SK-N-SH (cell line): Measurements from ENCODE around the gene KIF1A. TPM values are rescaled to one million over a fixed set of nuclear protein-coding genes. Genes with fewer than 3 reads are reported as not detected.

Source experiments
- CTCF ChIA-PET: fragments of 300-600, 350-600 bp; formaldehyde crosslinking; extraction: SDS; loops from one replicate; lab custom pipeline; 2021; lab: Yijun Ruan, JAX
- POLR2A ChIA-PET: fragments of 350-600 bp; sonication (Branson Sonifier 250); formaldehyde crosslinking; extraction: SDS; loops from one replicate; lab custom pipeline; 2020; ENCODE audit warnings: antibody characterized with exemption, inconsistent platforms; lab: Yijun Ruan, JAX
- DNase-seq: peaks from one replicate; pipeline ENCODE4 v3.0.0; 2012
- H2AFZ ChIP-seq: fragments of 200-600 bp; sonication (generic); 2 replicates; pipeline ENCODE4 v1.8.1; 2016; ENCODE audit warnings: antibody characterized with exemption, mild to moderate bottlenecking, low read depth
- H3F3A ChIP-seq: fragments of 200-600 bp; sonication (generic); replicated peaks from 2 replicates; pipeline ENCODE3; 2016; ENCODE audit warnings: antibody characterized with exemption, mild to moderate bottlenecking; ENCODE audit not compliant: insufficient read depth
- H3K27ac ChIP-seq, 2 experiments: fragments of 200-500 bp in 1 of 2; fragments of 200-600 bp in 1 of 2; sonication (Bioruptor generic) in 1 of 2; sonication (generic), shearing (Covaris generic) in 1 of 2; 2 replicates each; pipeline versions ENCODE4 v1.5.1 to v1.6.1; 2014 to 2016; ENCODE audit warnings: low read depth in 2 of 2, inconsistent platforms in 1 of 2, low read length in 1 of 2, mild to moderate bottlenecking in 1 of 2, mixed read lengths in 1 of 2
- H3K27me3 ChIP-seq: fragments of 200-600 bp; sonication (generic), shearing (Covaris generic); 2 replicates; pipeline ENCODE4 v1.6.1; 2016; ENCODE audit warnings: mixed run types; ENCODE audit not compliant: insufficient read depth
- H3K36me3 ChIP-seq, 2 experiments: fragments of 200-500 bp in 1 of 2; fragments of 200-600 bp in 1 of 2; sonication (Bioruptor generic) in 1 of 2; sonication (generic) in 1 of 2; replicated peaks in 1 of 2; 2 replicates each; pipeline versions ENCODE3 to v1.5.1; 2014 to 2016; ENCODE audit warnings: low read length in 1 of 2, mild to moderate bottlenecking in 1 of 2; ENCODE audit not compliant: insufficient read depth in 2 of 2, control insufficient read depth in 1 of 2
- H3K4me1 ChIP-seq, 2 experiments: fragments of 200-500 bp in 1 of 2; fragments of 200-600 bp in 1 of 2; sonication (Bioruptor generic) in 1 of 2; sonication (generic), shearing (Covaris generic) in 1 of 2; 2 replicates each; pipeline versions ENCODE4 v1.5.1 to v1.6.1; 2014 to 2016; ENCODE audit warnings: low read depth in 1 of 2, low read length in 1 of 2, mixed run types in 1 of 2; ENCODE audit not compliant: insufficient read depth in 2 of 2, control insufficient read depth in 1 of 2
- H3K4me2 ChIP-seq: fragments of 200-600 bp; sonication (generic), shearing (Covaris generic); 2 replicates; pipeline ENCODE4 v1.6.1; 2017; ENCODE audit warnings: mixed run types
- H3K4me3 ChIP-seq, 2 experiments: fragments of 200-500 bp in 1 of 2; fragments of 200-600 bp in 1 of 2; sonication (Bioruptor generic) in 1 of 2; sonication (generic), shearing (Covaris generic) in 1 of 2; 2 replicates each; pipeline versions ENCODE4 v1.5.1 to v1.8.1; 2014 to 2016; ENCODE audit warnings: low read depth in 2 of 2, inconsistent platforms in 1 of 2, low read length in 1 of 2, mild to moderate bottlenecking in 1 of 2, mixed read lengths in 1 of 2, moderate library complexity in 1 of 2
- H3K79me2 ChIP-seq: fragments of 200-600 bp; sonication (generic); 2 replicates; pipeline ENCODE4 v1.8.1; 2017; ENCODE audit warnings: mild to moderate bottlenecking; ENCODE audit not compliant: insufficient read depth
- H3K9ac ChIP-seq: fragments of 200-600 bp; sonication (generic); 2 replicates; pipeline ENCODE4 v1.6.1; 2017; ENCODE audit warnings: mixed run types
- H3K9me2 ChIP-seq: fragments of 200-600 bp; sonication (generic); 2 replicates; pipeline ENCODE4 v1.6.1; 2017; ENCODE audit warnings: mixed run types
- H3K9me3 ChIP-seq: fragments of 200-600 bp; sonication (generic); 2 replicates; pipeline ENCODE4 v1.6.1; 2017; ENCODE audit warnings: mixed run types, mild to moderate bottlenecking, moderate library complexity
- H4K20me1 ChIP-seq: fragments of 200-600 bp; sonication (generic); 2 replicates; pipeline ENCODE4 v1.6.1; 2017; ENCODE audit warnings: mild to moderate bottlenecking, mixed run types; ENCODE audit not compliant: insufficient read depth
- CTCF ChIP-seq: fragments of 200-600 bp; sonication (generic); IDR thresholded peaks from 2 replicates; pipeline ENCODE4 v1.6.1; 2017; ENCODE audit warnings: antibody characterized with exemption, mild to moderate bottlenecking, moderate library complexity
- EP300 ChIP-seq, 2 experiments: IDR thresholded peaks; 2 replicates each; pipeline versions ENCODE4 v1.4.0 to v1.6.1; 2012; ENCODE audit warnings: borderline replicate concordance in 1 of 2, low read depth in 1 of 2, low read length in 1 of 2
- EZH2phosphoT487 ChIP-seq: fragments of 200-600 bp; sonication (generic); IDR thresholded peaks from 2 replicates; pipeline ENCODE4 v1.6.1; 2017; ENCODE audit warnings: low read depth, mixed run types, mild to moderate bottlenecking, antibody characterized with exemption, moderate library complexity, borderline replicate concordance
- FOSL2 ChIP-seq: IDR thresholded peaks from 2 replicates; pipeline ENCODE4 v1.4.0; 2012; ENCODE audit warnings: low read depth, mild to moderate bottlenecking, moderate library complexity, borderline replicate concordance
- GABPA ChIP-seq: IDR thresholded peaks from 2 replicates; pipeline ENCODE4 v1.4.0; 2012; ENCODE audit warnings: low read depth, mild to moderate bottlenecking
- GATA2 ChIP-seq: sonication (generic); formaldehyde crosslinking; IDR thresholded peaks from 2 replicates; pipeline ENCODE4 v1.5.0; 2020; ENCODE audit warnings: mild to moderate bottlenecking, missing genetic modification reagents
- IRF3 ChIP-seq: fragments of 150-350 bp; IDR thresholded peaks from 2 replicates; pipeline ENCODE4 v1.6.1; 2016; ENCODE audit warnings: mild to moderate bottlenecking, low read depth, low read length
- JUND ChIP-seq: IDR thresholded peaks from 2 replicates; pipeline ENCODE4 v1.4.0; 2012
- NFIC ChIP-seq: IDR thresholded peaks from 2 replicates; pipeline ENCODE4 v1.4.0; 2012; ENCODE audit warnings: borderline replicate concordance
- POLR2AphosphoS5 ChIP-seq: IDR thresholded peaks from 2 replicates; pipeline ENCODE4 v1.6.1; 2012; ENCODE audit warnings: low read depth, low read length
- RAD21 ChIP-seq: IDR thresholded peaks from 2 replicates; pipeline ENCODE4 v1.6.1; 2012; ENCODE audit warnings: mild to moderate bottlenecking, low read length
- RCOR1 ChIP-seq: fragments of 150-350 bp; IDR thresholded peaks from 2 replicates; pipeline ENCODE4 v1.6.1; 2017; ENCODE audit warnings: antibody characterized with exemption, low read length
- RFX5 ChIP-seq: IDR thresholded peaks from 2 replicates; pipeline ENCODE4 v1.6.1; 2012; ENCODE audit warnings: mild to moderate bottlenecking, improper control_type of control experiment, low read length
- RXRA ChIP-seq: IDR thresholded peaks from 2 replicates; pipeline ENCODE4 v1.4.0; 2012; ENCODE audit warnings: low read depth, mild to moderate bottlenecking, borderline replicate concordance
- SIN3A ChIP-seq: IDR thresholded peaks from 2 replicates; pipeline ENCODE4 v1.6.1; 2012; ENCODE audit warnings: low read depth, mild to moderate bottlenecking, low read length, moderate library complexity, borderline replicate concordance
- TCF12 ChIP-seq: IDR thresholded peaks from 2 replicates; pipeline ENCODE4 v1.4.0; 2012
- TEAD4 ChIP-seq: IDR thresholded peaks from 2 replicates; pipeline ENCODE4 v1.4.0; 2012; ENCODE audit warnings: mild to moderate bottlenecking, borderline replicate concordance; ENCODE audit not compliant: insufficient read depth
- USF1 ChIP-seq: IDR thresholded peaks from 2 replicates; pipeline ENCODE4 v1.4.0; 2012; ENCODE audit warnings: low read depth, borderline replicate concordance
- WGBS: methylation state at CpG from one replicate; pipeline ENCODE4 v1.1.6; 2017; ENCODE audit warnings: low lambda C conversion rate; 5-methylcytosine and 5-hydroxymethylcytosine counted together
- polyA plus RNA-seq, 3 experiments: library from polyadenylated mRNA; depleted of rRNA; stranded (reverse); fragments of >200 nt; gene quantifications; 2 replicates each; pipeline ENCODE4 v1.2.3, GENCODE V29; 2012
- TF ChIP-seq, protein P1 (sequence below): fragments of 150-350 bp; IDR thresholded peaks from 2 replicates; pipeline ENCODE4 v1.6.1; 2017; ENCODE audit warnings: antibody characterized with exemption, low read length, low read depth, borderline replicate concordance
- TF ChIP-seq, protein P2 (sequence below): IDR thresholded peaks from 2 replicates; pipeline ENCODE4 v1.4.0; 2012; ENCODE audit warnings: low read depth, borderline replicate concordance

The KIF1A gene
- polyA plus RNA-seq, 1 of the 3 experiments (the other 2 are of a cell fraction): 0.21 TPM

- no peaks in the 10 kb centered on the region for H3K27me3 ChIP-seq
- CTCF ChIA-PET: interaction anchor here (1.8 to 3.3 kb wide), 3 partner anchors 9 to 35 kb away, joined by 5 to 9 read pairs (median 7); no protein-coding TSS in a partner anchor
- POLR2A ChIA-PET: no interaction called here
Measured at GRCh38 chr2:240716130-240716798, 103.8 kb downstream of the KIF1A start.

More at GRCh38 chr2:240716130-240716798, 103.8 kb downstream of the KIF1A start:
- Histone ChIP-seq H3K4me3 (no peak overlapping the region), H3K4me1 (peaks cover 0 to 19% of the 10 kb centered on the region in 2 experiments; a peak in 1 of 4 replicates), H3K9me3 (no peaks in the 10 kb centered on the region), H3K9ac (no peak overlapping the region), H3K36me3 (no peaks in the 10 kb centered on the region), H3F3A (no peaks in the 10 kb centered on the region)
- TF ChIP-seq NFIC (no peak), EZH2phosphoT487 (no peak), RFX5 (no peak), EP300 (IDR thresholded peaks at IDR 0.05; ENCODE audit: borderline replicate concordance in 1 of 2, low read depth in 1 of 2, low read length in 1 of 2) (no peak), RAD21 (no peak), SIN3A (no peak), GABPA (no peak), TCF12 (no peak), FOSL2 (no peak), TEAD4 (no peak), POLR2AphosphoS5 (no peak), USF1 (no peak), IRF3 (no peak), GATA2 (CRISPR knock-in tag) (no peak), CTCF (no peak), RXRA (no peak), JUND (no peak), RCOR1 (no peak)
- TF ChIP-seq, protein P1, sequence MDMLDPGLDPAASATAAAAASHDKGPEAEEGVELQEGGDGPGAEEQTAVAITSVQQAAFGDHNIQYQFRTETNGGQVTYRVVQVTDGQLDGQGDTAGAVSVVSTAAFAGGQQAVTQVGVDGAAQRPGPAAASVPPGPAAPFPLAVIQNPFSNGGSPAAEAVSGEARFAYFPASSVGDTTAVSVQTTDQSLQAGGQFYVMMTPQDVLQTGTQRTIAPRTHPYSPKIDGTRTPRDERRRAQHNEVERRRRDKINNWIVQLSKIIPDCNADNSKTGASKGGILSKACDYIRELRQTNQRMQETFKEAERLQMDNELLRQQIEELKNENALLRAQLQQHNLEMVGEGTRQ: no peak
- TF ChIP-seq, protein P2, sequence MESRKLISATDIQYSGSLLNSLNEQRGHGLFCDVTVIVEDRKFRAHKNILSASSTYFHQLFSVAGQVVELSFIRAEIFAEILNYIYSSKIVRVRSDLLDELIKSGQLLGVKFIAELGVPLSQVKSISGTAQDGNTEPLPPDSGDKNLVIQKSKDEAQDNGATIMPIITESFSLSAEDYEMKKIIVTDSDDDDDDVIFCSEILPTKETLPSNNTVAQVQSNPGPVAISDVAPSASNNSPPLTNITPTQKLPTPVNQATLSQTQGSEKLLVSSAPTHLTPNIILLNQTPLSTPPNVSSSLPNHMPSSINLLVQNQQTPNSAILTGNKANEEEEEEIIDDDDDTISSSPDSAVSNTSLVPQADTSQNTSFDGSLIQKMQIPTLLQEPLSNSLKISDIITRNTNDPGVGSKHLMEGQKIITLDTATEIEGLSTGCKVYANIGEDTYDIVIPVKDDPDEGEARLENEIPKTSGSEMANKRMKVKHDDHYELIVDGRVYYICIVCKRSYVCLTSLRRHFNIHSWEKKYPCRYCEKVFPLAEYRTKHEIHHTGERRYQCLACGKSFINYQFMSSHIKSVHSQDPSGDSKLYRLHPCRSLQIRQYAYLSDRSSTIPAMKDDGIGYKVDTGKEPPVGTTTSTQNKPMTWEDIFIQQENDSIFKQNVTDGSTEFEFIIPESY: no peak
- TF ChIP-seq, all 33 proteins: peak for 0
- Histone ChIP-seq H3K79me2 (no peaks in the 10 kb centered on the region), H3K4me2 (no peak overlapping the region), H4K20me1 (no peaks in the 10 kb centered on the region), H2AFZ (no peak overlapping the region), H3K27ac (no peak overlapping the region), H3K9me2 (no peaks in the 10 kb centered on the region)
- WGBS: 69% methylated on average over 23 of the region's 23 CpGs
- DNase-seq: no peak
